Ectodermal cell (in vitro differentiated cells): ENCODE measurements around the gene TGFBI.

Experiments
- H3K27ac ChIP-seq: 2 replicates; pipeline ENCODE4 v1.7.0; 2013; ENCODE audit warnings: mild to moderate bottlenecking, low read depth, low read length; ENCODE audit not compliant: insufficient read depth, poor library complexity, severe bottlenecking
- H3K27me3 ChIP-seq: 2 replicates; pipeline ENCODE4 v1.7.0; 2013; ENCODE audit warnings: mild to moderate bottlenecking, low read length; ENCODE audit not compliant: insufficient read depth, control insufficient read depth, poor library complexity, severe bottlenecking
- H3K36me3 ChIP-seq: one replicate; pipeline ENCODE4 v1.7.0; 2013; ENCODE audit warnings: low read length; ENCODE audit not compliant: control insufficient read depth, insufficient read depth
- H3K4me1 ChIP-seq: one replicate; pipeline ENCODE4 v1.7.0; 2013; ENCODE audit warnings: low read length; ENCODE audit not compliant: control insufficient read depth, insufficient read depth
- H3K4me3 ChIP-seq: 2 replicates; pipeline ENCODE4 v1.7.0; 2013; ENCODE audit warnings: low read depth, low read length, control low read depth; ENCODE audit not compliant: insufficient read depth
- H3K9me3 ChIP-seq: 2 replicates; pipeline ENCODE4 v1.7.0; 2013; ENCODE audit warnings: mild to moderate bottlenecking, low read length, moderate library complexity; ENCODE audit not compliant: control insufficient read depth
- WGBS, 2 experiments: methylation state at CpG; one replicate each; pipeline ENCODE4 v1.1.7; 2013; ENCODE audit warnings: missing lambda C conversion rate in 2 of 2; 5-methylcytosine and 5-hydroxymethylcytosine counted together

The TGFBI gene

GRCh38 chr5:136014049-136015002 lies 14.5 kb upstream of the TGFBI start:
- 88 to 91% methylated on average over 7 of the region's 7 CpGs for WGBS, 2 experiments
- no peak overlapping the region for H3K4me3 ChIP-seq
- H3K4me1 ChIP-seq = no peaks in the 10 kb centered on the region
- no peak overlapping the region for H3K27ac ChIP-seq
- no peaks in the 10 kb centered on the region for H3K36me3 ChIP-seq
- no peaks in the 10 kb centered on the region for H3K9me3 ChIP-seq
- H3K27me3 ChIP-seq = no peaks in the 10 kb centered on the region

GRCh38 chr5:136015003-136015375 lies 13.8 kb upstream of the TGFBI start:
- Histone ChIP-seq H3K4me1 (no peaks in the 10 kb centered on the region), H3K4me3 (no peak overlapping the region), H3K9me3 (no peaks in the 10 kb centered on the region), H3K27ac (no peak overlapping the region), H3K36me3 (no peaks in the 10 kb centered on the region), H3K27me3 (no peaks in the 10 kb centered on the region)
- 95% methylated on average over 6 of the region's 6 CpGs for WGBS, 2 experiments

- 88 to 91% methylated on average over 2 of the region's 2 CpGs for WGBS, 2 experiments
- H3K4me1 ChIP-seq = no peaks in the 10 kb centered on the region
Measured at GRCh38 chr5:136015966-136016650, 12.7 kb upstream of the TGFBI start.

GRCh38 chr5:136016945-136017530 lies 11.8 kb upstream of the TGFBI start:
- H3K27me3 ChIP-seq = no peaks in the 10 kb centered on the region
- H3K27ac ChIP-seq = no peak overlapping the region
- no peaks in the 10 kb centered on the region for H3K36me3 ChIP-seq
- WGBS, 2 experiments = 88 to 96% methylated on average over 2 of the region's 2 CpGs
- no peaks in the 10 kb centered on the region for H3K4me1 ChIP-seq
- no peak overlapping the region for H3K4me3 ChIP-seq
- H3K9me3 ChIP-seq = no peaks in the 10 kb centered on the region

More at GRCh38 chr5:136015966-136016650, 12.7 kb upstream of the TGFBI start:
- H3K9me3 ChIP-seq = no peaks in the 10 kb centered on the region
- H3K4me3 ChIP-seq = no peak overlapping the region
- no peaks in the 10 kb centered on the region for H3K27me3 ChIP-seq
- H3K27ac ChIP-seq = no peak overlapping the region
- no peaks in the 10 kb centered on the region for H3K36me3 ChIP-seq

- no peak overlapping the region for H3K4me3 ChIP-seq
- H3K36me3 ChIP-seq = no peaks in the 10 kb centered on the region
- WGBS, 2 experiments = 69 to 70% methylated on average over 11 of the region's 11 CpGs
- no peaks in the 10 kb centered on the region for H3K4me1 ChIP-seq
- no peaks in the 10 kb centered on the region for H3K27me3 ChIP-seq
- no peak overlapping the region for H3K27ac ChIP-seq
- no peaks in the 10 kb centered on the region for H3K9me3 ChIP-seq
Measured at GRCh38 chr5:136018814-136019783, 9.7 kb upstream of the TGFBI start.

GRCh38 chr5:136020001-136020382 lies 8.8 kb upstream of the TGFBI start:
- no peak overlapping the region for H3K27ac ChIP-seq
- no peaks in the 10 kb centered on the region for H3K9me3 ChIP-seq
- 95 to 100% methylated on average over 2 of the region's 2 CpGs for WGBS, 2 experiments
- no peaks in the 10 kb centered on the region for H3K4me1 ChIP-seq
- H3K27me3 ChIP-seq = no peaks in the 10 kb centered on the region
- no peaks in the 10 kb centered on the region for H3K36me3 ChIP-seq
- no peak overlapping the region for H3K4me3 ChIP-seq

- no peaks in the 10 kb centered on the region for H3K4me1 ChIP-seq
- no peak overlapping the region for H3K27ac ChIP-seq
- H3K36me3 ChIP-seq = no peaks in the 10 kb centered on the region
- H3K4me3 ChIP-seq = no peak overlapping the region
- no peaks in the 10 kb centered on the region for H3K9me3 ChIP-seq
- 91 to 92% methylated on average over 9 to 10 of the region's 10 CpGs for WGBS, 2 experiments
- H3K27me3 ChIP-seq = no peaks in the 10 kb centered on the region
Measured at GRCh38 chr5:136020383-136021015, 8.3 kb upstream of the TGFBI start.

- Histone ChIP-seq H3K4me3 (no peak overlapping the region), H3K27ac (no peak overlapping the region), H3K4me1 (no peaks in the 10 kb centered on the region), H3K9me3 (no peaks in the 10 kb centered on the region), H3K27me3 (no peaks in the 10 kb centered on the region), H3K36me3 (no peaks in the 10 kb centered on the region)
- WGBS, 2 experiments = 84 to 87% methylated on average over 4 of the region's 4 CpGs
Measured at GRCh38 chr5:136021016-136021405, 7.8 kb upstream of the TGFBI start.

GRCh38 chr5:136022965-136023364 lies 5.8 kb upstream of the TGFBI start:
- Histone ChIP-seq H3K27me3 (peaks cover 16% of the 10 kb centered on the region), H3K36me3 (no peaks in the 10 kb centered on the region), H3K4me3 (no peak overlapping the region), H3K27ac (no peak overlapping the region), H3K9me3 (no peaks in the 10 kb centered on the region), H3K4me1 (no peaks in the 10 kb centered on the region)
- 86 to 87% methylated on average over 7 of the region's 7 CpGs for WGBS, 2 experiments
